Stimulated activated CD8-positive, alpha-beta memory T cell treated with anti-CD3 and anti-CD28 coated beads, Interleukin-4, amount 100 ng/mL, for 48 hours (primary cell): ENCODE data around the gene DMAC2.
"Not testable (repeated sequence)": the region's sequence is repeated elsewhere in the genome, so short reads cannot be mapped to it uniquely, and the experiment has no call there.

Source experiments
- DNase-seq: peaks from one replicate; pipeline ENCODE4 v3.0.0-alpha.2; 2020

The DMAC2 gene

GRCh38 chr19:41398050-41398418 is 41.7 kb downstream of the DMAC2 start:
- DNase-seq: no peak

DNA sequence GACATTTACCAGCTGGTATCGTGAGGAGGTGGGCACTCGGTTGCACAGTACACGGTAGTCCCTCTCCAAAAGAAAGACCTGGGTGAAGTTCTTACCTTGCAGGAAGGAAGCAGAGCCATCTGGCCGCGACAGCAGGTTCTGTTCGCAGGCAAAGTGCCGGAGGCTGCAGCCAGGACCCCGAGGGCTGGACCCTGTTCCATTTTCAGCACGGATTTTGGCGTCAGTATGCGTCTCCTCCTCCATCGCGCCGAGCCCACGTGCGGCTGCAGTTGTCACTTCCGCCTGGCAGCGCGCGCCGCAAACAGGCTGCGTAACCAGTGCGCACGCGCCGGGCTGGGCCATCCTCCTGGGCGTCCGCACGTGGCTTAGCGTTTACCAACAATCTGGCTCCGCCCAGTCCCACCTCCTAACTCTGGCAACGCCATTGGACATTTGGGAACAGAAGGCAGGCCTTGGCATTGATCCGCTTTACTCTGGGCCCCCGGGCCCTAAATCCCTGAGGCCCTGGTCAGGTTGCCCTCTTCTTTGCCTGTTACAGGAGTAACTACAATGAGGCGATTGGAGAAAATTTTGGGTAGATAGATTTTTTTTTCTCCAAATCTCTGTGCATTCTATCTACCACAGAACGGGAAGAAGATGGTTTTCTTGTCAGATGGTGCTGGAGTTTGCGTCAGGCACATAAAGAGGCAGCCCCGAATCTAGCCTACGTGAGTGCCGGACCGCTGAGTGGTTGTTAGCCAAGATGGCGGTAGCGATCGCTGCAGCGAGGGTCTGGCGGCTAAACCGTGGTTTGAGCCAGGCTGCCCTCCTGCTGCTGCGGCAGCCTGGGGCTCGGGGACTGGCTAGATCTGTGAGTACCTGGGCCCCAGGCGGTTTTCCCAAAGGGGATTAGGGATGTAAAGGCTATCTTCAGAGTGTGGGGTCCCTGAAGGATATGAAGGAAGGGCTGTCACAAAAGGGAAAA is 42.3 kb downstream of the DMAC2 start, which contains the start of the genes BCKDHA and EXOSC5:
TSS of gene BCKDHA (plus strand) at position 733 of the 964 bp plus-strand sequence. CDS start at position 743, 10 bp downstream.
TSS of gene EXOSC5 (minus strand) at position 274 of the 964 bp plus-strand sequence. CDS start at position 243, 31 bp downstream.
- peak; percentile 99 for DNase-seq

DNA sequence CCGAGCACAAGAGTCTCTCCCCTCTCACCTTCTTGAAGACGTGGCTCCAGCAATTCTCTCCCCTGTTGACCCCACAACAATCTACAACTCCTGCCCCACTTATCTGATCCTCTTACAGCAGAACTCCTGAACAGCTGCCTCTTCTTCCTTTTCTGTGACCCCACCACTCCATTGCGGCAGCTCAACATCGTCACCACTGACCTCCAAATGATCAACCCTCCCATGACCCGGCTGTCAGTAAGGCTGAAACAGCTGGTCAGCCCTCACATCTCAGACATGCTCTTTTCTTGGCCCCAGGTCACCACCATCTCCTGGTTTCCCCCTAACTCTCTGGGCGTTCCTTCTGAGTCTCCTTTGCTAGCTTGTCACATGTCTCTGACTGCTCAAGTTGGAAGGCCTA is 44.4 kb downstream of the DMAC2 start:
- no peak for DNase-seq

- no peak for DNase-seq
Observed at GRCh38 chr19:41392775-41393174, 46.9 kb downstream of the DMAC2 start.

- DNase-seq: no peak
Observed at GRCh38 chr19:41391618-41392017, 48.1 kb downstream of the DMAC2 start.

DNA sequence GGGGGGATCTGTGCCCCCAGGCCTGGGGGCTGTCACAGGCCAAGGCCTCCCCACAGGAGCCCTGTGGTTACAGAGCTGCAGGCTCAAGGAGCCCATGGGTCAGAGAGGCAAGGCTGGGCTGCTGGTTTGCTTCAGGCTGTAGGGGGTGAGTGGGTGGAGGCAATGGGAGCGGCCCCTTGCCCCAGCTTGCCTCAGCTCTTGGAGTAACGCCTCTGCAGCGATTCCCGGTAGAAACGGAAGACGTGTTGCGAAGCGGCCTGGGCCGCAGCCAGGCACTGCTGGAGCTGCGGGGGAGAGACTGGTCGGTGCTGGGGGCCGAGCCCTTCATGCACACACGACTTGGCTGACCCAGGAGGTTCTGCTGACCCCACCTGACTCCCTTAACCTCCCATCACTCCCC is 53.3 kb downstream of the DMAC2 start:
- DNase-seq: no peak

DNA sequence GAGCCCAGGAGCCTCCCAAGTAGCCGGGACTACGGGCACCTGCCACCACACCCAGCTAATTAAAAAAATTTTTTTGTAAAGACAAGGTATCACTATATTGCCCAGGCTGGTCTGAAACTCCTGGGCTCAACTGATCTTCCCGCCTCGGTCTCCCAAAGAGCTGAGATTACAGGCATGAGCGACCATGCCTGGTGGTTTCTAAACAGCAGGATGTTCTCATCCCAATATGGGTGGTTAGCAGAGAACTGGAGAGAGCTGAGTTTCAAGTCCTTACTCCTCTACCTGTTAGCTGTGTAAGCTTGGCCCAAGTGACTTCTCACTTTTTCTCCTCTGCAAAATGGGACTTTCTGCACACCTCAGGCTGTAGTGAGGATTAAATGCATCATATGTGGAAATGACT is 55.4 kb downstream of the DMAC2 start:
- no peak for DNase-seq

- DNase-seq: not testable (repeated sequence)
Observed at GRCh38 chr19:41381536-41381935, 58.2 kb downstream of the DMAC2 start.
